ENCODE measurements around the gene ZBTB25.
A peak's percentile ranks its signal among the peaks of the same experiment; 100 is the strongest.
"Not testable (repeated sequence)": the region's sequence is repeated elsewhere in the genome, so short reads cannot be mapped to it uniquely, and the experiment has no call there.

ZBTB25 gene, protein sequence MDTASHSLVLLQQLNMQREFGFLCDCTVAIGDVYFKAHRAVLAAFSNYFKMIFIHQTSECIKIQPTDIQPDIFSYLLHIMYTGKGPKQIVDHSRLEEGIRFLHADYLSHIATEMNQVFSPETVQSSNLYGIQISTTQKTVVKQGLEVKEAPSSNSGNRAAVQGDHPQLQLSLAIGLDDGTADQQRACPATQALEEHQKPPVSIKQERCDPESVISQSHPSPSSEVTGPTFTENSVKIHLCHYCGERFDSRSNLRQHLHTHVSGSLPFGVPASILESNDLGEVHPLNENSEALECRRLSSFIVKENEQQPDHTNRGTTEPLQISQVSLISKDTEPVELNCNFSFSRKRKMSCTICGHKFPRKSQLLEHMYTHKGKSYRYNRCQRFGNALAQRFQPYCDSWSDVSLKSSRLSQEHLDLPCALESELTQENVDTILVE

GRCh38 chr14:64503434-64504309, at the start of gene ZBTB25:
Gene ZBTB25 (minus strand): TSS chr14:64503838. CDS start chr14:64490533, 13,305 bp downstream.
- DNase-seq, result peak; percentile 98

- DNase-seq, result no peak
Observed at GRCh38 chr14:64550621-64551333, 47.1 kb upstream of the ZBTB25 start.

DNA sequence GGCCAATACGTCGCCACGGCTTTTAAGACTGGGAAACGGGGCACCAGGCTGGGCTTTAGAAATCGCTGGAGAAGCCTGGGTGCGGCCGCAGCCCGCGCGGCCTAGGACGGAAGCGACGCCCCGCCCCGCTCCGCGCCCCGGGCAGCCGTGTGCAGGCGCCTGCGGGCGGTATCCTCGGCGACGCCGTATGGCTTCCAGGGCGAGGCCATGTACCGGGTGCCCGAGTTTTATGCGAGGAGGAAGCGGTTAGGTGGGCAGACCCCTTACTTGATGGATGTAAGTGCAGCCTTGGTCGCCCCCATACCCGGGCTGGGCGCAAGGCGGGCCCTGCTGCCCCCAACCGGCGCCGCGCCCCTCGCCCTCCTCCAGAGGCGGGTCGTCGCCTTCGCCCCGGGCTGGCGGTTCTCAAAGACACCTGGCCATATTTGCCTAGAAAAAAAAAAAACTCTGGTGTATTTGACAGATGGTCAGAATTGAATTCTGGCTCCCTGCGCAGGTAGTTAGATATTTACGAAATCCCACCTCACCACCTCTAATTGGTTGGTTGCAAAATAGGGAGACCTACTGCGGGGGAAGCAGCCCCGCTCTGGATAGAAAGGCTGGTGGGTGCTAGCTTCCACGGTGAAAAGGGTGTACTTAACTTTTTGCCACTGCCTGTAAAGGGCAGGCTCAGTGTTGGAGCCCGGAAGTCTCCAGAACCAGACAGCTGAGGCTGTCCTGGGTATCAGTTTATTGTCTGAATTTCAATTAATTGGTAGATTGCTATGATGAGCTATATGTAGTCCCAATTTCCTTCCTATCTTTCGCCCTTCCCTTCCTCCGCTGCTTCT, 46.4 kb upstream of the ZBTB25 start, which contains the start of gene PPP1R36:
PPP1R36 (plus strand) TSS at position 171 of the 830 bp plus-strand sequence; CDS start at position 208, 37 bp downstream.
- DNase-seq, result peak; percentile 59

GRCh38 chr14:64549016-64549415, 45.4 kb upstream of the ZBTB25 start:
- no peak for DNase-seq

GRCh38 chr14:64544607-64545312, 41.1 kb upstream of the ZBTB25 start:
- no peak for DNase-seq

GRCh38 chr14:64542836-64543201, 39.2 kb upstream of the ZBTB25 start:
- no peak for DNase-seq

DNA sequence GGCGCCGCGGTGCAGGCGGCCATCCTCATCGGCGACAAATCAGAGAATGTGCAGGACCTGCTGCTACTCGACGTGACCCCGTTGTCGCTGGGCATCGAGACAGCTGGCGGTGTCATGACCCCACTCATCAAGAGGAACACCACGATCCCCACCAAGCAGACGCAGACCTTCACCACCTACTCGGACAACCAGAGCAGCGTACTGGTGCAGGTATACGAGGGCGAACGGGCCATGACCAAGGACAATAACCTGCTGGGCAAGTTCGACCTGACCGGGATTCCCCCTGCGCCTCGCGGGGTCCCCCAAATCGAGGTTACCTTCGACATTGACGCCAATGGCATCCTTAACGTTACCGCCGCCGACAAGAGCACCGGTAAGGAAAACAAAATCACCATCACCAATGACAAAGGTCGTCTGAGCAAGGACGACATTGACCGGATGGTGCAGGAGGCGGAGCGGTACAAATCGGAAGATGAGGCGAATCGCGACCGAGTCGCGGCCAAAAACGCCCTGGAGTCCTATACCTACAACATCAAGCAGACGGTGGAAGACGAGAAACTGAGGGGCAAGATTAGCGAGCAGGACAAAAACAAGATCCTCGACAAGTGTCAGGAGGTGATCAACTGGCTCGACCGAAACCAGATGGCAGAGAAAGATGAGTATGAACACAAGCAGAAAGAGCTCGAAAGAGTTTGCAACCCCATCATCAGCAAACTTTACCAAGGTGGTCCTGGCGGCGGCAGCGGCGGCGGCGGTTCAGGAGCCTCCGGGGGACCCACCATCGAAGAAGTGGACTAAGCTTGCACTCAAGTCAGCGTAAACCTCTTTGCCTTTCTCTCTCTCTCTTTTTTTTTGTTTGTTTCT, 38.6 kb upstream of the ZBTB25 start:
- peak; percentile 51 for DNase-seq

GRCh38 chr14:64541261-64541971, 37.8 kb upstream of the ZBTB25 start:
- DNase-seq, result peak; percentile 49

DNA sequence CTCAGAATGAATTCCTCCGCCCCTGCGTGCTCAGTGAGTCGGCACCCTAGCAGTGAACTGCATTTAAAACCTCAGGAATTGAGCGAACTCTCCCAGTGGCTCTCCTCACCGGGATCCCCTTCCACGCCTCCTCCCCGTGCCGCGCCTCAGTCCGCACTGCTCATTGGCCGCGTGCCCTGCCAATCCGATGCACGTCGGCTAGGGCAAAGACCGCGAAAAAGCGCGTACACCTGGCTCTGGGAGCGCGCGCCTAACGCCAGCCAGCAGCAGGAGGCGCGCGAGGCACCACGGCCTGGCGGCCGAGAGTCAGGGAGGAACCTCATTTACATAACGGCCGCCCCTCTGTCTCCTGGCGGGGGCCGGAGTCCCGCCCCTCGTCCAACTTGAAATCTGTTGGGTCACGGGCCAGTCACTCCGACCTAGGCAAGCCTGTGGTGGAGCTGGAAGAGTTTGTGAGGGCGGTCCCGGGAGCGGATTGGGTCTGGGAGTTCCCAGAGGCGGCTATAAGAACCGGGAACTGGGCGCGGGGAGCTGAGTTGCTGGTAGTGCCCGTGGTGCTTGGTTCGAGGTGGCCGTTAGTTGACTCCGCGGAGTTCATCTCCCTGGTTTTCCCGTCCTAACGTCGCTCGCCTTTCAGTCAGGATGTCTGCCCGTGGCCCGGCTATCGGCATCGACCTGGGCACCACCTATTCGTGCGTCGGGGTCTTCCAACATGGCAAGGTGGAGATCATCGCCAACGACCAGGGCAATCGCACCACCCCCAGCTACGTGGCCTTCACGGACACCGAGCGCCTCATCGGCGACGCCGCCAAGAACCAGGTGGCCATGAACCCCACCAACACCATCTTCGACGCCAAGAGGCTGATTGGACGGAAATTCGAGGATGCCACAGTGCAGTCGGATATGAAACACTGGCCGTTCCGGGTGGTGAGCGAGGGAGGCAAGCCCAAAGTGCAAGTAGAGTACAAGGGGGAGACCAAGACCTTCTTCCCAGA, 36.9 kb upstream of the ZBTB25 start, which contains the start of gene HSPA2:
HSPA2 (plus strand) TSS at position 534 of the 995 bp plus-strand sequence; CDS start at position 643, 109 bp downstream.
- DNase-seq, result peak; percentile 99

DNA sequence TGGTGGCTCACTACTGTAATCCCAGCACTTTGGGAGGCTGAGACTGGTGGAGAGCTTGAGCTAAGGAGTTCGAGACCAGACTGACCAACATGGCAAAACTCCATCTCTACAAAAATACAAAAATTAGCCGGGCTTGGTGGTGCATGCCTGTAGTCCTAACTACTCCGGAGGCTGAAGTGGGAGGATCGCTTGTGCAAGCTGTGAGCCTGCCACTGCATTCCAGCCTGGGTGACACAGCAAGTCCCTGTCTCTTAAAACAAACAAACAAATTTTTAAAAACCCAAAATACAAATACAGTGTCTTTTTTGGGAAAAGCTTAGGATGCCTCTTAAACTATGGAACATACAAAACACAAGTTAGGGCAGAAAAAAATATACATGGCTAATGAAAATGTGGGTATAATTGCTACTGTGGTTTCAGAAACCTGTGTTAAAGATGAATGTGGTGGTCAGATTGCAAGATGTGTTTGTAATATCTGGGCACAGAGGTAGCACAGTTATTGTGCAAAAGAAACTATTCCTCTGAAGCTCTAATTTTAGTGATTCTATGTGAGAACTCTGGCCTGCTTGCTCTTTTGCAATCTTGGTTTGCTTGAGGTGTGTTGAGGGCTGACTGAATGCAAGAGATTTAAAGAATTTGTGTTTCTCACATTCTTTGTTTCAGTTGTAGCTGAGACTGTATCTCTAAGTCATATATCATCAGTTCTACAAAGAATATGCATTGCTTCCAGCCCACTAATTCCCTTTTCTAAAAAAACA, 33.0 kb upstream of the ZBTB25 start:
- peak; percentile 78 for DNase-seq

- DNase-seq, result no peak
Observed at GRCh38 chr14:64531567-64531966, 27.9 kb upstream of the ZBTB25 start.

GRCh38 chr14:64525354-64525753, 21.7 kb upstream of the ZBTB25 start:
- DNase-seq, result no peak

GRCh38 chr14:64522591-64523355, 19.1 kb upstream of the ZBTB25 start:
- no peak for DNase-seq

DNA sequence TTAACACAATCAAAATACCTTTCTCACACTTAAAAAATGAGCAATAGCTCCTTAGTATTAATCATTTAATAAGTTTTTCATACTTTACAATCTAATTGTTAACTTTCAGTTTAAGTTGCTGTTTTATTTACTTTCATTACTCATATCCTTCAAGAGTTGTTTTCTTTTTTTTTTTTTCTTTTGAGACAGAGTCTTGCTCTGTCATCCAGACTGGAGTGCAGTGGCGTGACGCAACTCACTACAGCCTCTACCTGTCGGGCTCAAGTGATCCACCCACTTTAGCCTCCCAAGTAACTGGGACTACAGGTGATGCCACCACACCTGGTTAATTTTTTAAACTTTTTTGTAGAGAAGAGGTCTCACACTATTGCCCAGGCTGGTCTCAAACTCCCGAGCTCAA, 17.1 kb upstream of the ZBTB25 start:
- no peak for DNase-seq

DNA sequence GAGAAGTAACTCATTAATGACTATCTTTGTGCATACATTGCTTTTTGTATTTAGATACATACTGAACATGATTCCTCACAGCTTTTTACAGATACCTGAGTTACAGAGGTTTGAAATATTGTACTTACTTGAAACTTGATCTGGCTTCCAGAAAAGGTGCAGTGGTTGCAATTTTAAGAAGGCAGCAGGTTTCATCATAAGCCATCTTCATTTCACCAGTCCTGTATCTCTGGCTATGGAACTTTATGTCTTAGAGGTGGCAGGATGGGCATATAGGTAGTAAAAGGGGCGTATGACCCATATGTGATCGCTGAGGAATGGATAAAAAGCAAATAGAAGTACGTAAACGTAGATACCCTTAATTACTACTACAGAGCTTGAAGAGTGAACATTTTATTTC, 14.6 kb upstream of the ZBTB25 start:
- DNase-seq, result no peak

GRCh38 chr14:64517667-64518066, 14.0 kb upstream of the ZBTB25 start:
- DNase-seq, result not testable (repeated sequence)

GRCh38 chr14:64516969-64517368, 13.3 kb upstream of the ZBTB25 start:
- no peak for DNase-seq

Data from islet precursor cell (in vitro differentiated cells).